K562 (cell line): ENCODE data around the gene CCDC183. TPM values are rescaled to one million over a fixed set of nuclear protein-coding genes. Genes with fewer than 3 reads are reported as not detected.
A peak's percentile ranks its signal among the peaks of the same experiment; 100 is the strongest.

Experiments used
- POLR2G ChIP-seq: fragments of 200-400 bp; formaldehyde crosslinking; IDR thresholded peaks from 2 replicates; pipeline ENCODE4 v1.6.1; 2017; ENCODE audit warnings: low read depth, mild to moderate bottlenecking, antibody characterized with exemption, low read length, moderate library complexity
- PTBP1 ChIP-seq: fragments of 200-400 bp; formaldehyde crosslinking; IDR thresholded peaks from 2 replicates; pipeline ENCODE4 v1.6.1; 2017; ENCODE audit warnings: low read depth, low read length
- RBFOX2 ChIP-seq: fragments of 200-400 bp; formaldehyde crosslinking; IDR thresholded peaks from 2 replicates; pipeline ENCODE4 v1.6.1; 2017; ENCODE audit warnings: low read depth, mild to moderate bottlenecking, low read length, moderate library complexity
- RBM22 ChIP-seq: fragments of 200-400 bp; formaldehyde crosslinking; IDR thresholded peaks from 2 replicates; pipeline ENCODE4 v1.6.1; 2018; ENCODE audit warnings: low read length, low read depth; ENCODE audit not compliant: poor library complexity, severe bottlenecking
- RERE ChIP-seq: sonication (generic); formaldehyde crosslinking; IDR thresholded peaks from 2 replicates; pipeline ENCODE4 v1.8.0; 2023; ENCODE audit warnings: missing genetic modification reagents, mild to moderate bottlenecking, borderline replicate concordance
- ZNF707 ChIP-seq: fragments of 250-450 bp; sonication (Bioruptor Pico); conservative IDR thresholded peaks from 2 replicates; pipeline ENCODE4 v1.8.0; 2022; ENCODE audit warnings: inconsistent platforms, mild to moderate bottlenecking, moderate library complexity
- polyA plus RNA-seq, 8 experiments: library from polyadenylated mRNA; depleted of rRNA in 4 of 8; stranded (reverse) in 5 of 8; unstranded in 3 of 8; fragments of >200 nt; fragmentation: Nextera tagmentation in 2 of 8; fragmentation: Illumina TruSeq in 1 of 8; extraction: Ambion mirVana in 2 of 8; extraction: Trizol in 1 of 8; gene quantifications; 2 replicates each; pipeline versions ENCODE4 v1.2.1 to v1.2.3, GENCODE V29; 2011 to 2014; ENCODE audit warnings: inconsistent platforms in 1 of 8, missing spikeins in 1 of 8
- total RNA-seq, 7 experiments: library from RNA; depleted of rRNA in 6 of 7; stranded (reverse); fragments of >200 nt in 6 of 7; fragmentation: Illumina TruSeq in 2 of 7; extraction: Trizol in 2 of 7; gene quantifications; 2 replicates each; pipeline versions ENCODE4 v1.2.1 to v1.2.3, GENCODE V29; 2011 to 2021; ENCODE audit warnings: low replicate concordance in 1 of 7

The CCDC183 gene
- total and polyA plus RNA-seq, 9 of the 15 experiments (the other 6 are each of a cell fraction or from before 2014, with no cell fraction given) = 0.21 to 0.60 (median 0.29) TPM; not detected in 4

GRCh38 chr9:136850866-136851775, 55.0 kb downstream of the CCDC183 start (continued):
- TF ChIP-seq RERE (no peak), RBM22 (peak; percentile 82), ZNF707 (CRISPR knock-in tag) (no peak), POLR2G (peak; percentile 72), RBFOX2 (peak; percentile 18; the same call in 1 of the 2 replicates), PTBP1 (no peak)
